MCF 10A (cell line): ENCODE results near the gene ROBO2. TPM values are rescaled to one million over a fixed set of nuclear protein-coding genes. Genes with fewer than 3 reads are reported as not detected.
A peak's percentile ranks its signal among the peaks of the same experiment; 100 is the strongest.

Experiments
- BruUV-seq: library from RNA; stranded (reverse); fragments of 400-500 nt; replicated peaks from 2 replicates; lab custom pipeline; 2021; lab: Mats Ljungman, UMichigan
- CTCF ChIA-PET: fragments of 300-600 bp; sonication (Branson Sonifier 250); formaldehyde crosslinking; extraction: SDS; loops from one replicate; lab custom pipeline; 2021; ENCODE audit warnings: antibody characterized with exemption, inconsistent platforms; lab: Yijun Ruan, JAX
- POLR2A ChIA-PET: fragments of 300-600, 350-650 bp; sonication (Branson Sonifier 250); formaldehyde crosslinking; extraction: SDS; loops from one replicate; lab custom pipeline; 2020; ENCODE audit warnings: antibody characterized with exemption, inconsistent platforms; lab: Yijun Ruan, JAX
- DNase-seq: peaks from one replicate; pipeline ENCODE4 v3.0.0-alpha.2; 2018; ENCODE audit not compliant: unreplicated experiment
- H3K27ac Mint-ChIP-seq: one replicate; pipeline ENCODE4 v1.8.0; 2022; ENCODE audit warnings: mild to moderate bottlenecking, low read depth, mixed read lengths; ENCODE audit not compliant: unreplicated experiment
- H3K27me3 Mint-ChIP-seq: one replicate; pipeline ENCODE4 v1.8.0; 2022; ENCODE audit warnings: mixed read lengths; ENCODE audit not compliant: insufficient read depth, unreplicated experiment
- H3K36me3 Mint-ChIP-seq: one replicate; pipeline ENCODE4 v1.8.0; 2022; ENCODE audit warnings: mild to moderate bottlenecking, moderate library complexity, mixed read lengths; ENCODE audit not compliant: insufficient read depth, unreplicated experiment
- H3K4me1 Mint-ChIP-seq: one replicate; pipeline ENCODE4 v1.8.0; 2022; ENCODE audit warnings: mixed read lengths; ENCODE audit not compliant: insufficient read depth, unreplicated experiment
- H3K4me3 Mint-ChIP-seq: one replicate; pipeline ENCODE4 v1.8.0; 2022; ENCODE audit warnings: mild to moderate bottlenecking, moderate library complexity, mixed read lengths; ENCODE audit not compliant: unreplicated experiment
- H3K9me3 Mint-ChIP-seq: one replicate; pipeline ENCODE4 v1.8.0; 2022; ENCODE audit warnings: mixed read lengths; ENCODE audit not compliant: unreplicated experiment
- intact Hi-C: fragments of 100-400 bp; cut with micrococcal nuclease; formaldehyde crosslinking; loops from 2 replicates; pipeline ENCODE4 v1.14.1; 2022
- total RNA-seq: library from RNA; stranded (reverse); gene quantifications from 2 replicates; pipeline ENCODE4 v1.2.3, GENCODE V29; 2022
- TF ChIP-seq, protein P1 (sequence below): fragments of 200-600 bp; IDR thresholded peaks from one replicate; pipeline ENCODE4 v1.8.0; 2022; ENCODE audit warnings: antibody characterized with exemption, mild to moderate bottlenecking; ENCODE audit not compliant: unreplicated experiment

The ROBO2 gene
- total RNA-seq, 1 experiment from 2014 or later: not detected

DNA sequence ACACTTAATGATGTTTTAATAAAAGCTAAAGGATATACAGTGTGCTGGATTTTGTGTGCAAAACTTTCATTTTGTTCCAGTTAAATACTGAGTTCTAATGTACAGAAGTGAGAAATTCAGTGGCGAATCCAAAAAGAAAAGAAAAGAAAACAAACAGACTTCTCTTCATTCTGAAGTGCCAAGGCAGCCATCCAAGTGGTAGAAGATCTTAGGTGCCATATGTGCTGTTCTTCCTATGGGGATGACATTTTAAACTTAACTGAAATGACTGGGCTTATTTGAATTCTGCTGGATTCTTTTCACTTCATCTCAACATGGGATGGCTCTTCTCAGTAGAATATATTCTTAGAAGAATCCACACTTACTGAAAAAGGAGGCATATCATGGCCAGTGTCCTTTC, 416.5 kb downstream of the ROBO2 start:
- no peak for DNase-seq
- POLR2A ChIA-PET: no interaction called here
- Mint-ChIP-seq H3K27ac (no peak overlapping the region), H3K9me3 (peaks cover 7% of the 10 kb centered on the region), H3K27me3 (no peaks in the 10 kb centered on the region), H3K36me3 (no peaks in the 10 kb centered on the region), H3K4me3 (no peak overlapping the region), H3K4me1 (peaks cover 15% of the 10 kb centered on the region)
- intact Hi-C loops: no loop called here
- BruUV-seq: no TSS peak
- CTCF ChIA-PET: no interaction called here
- TF ChIP-seq, protein P1, sequence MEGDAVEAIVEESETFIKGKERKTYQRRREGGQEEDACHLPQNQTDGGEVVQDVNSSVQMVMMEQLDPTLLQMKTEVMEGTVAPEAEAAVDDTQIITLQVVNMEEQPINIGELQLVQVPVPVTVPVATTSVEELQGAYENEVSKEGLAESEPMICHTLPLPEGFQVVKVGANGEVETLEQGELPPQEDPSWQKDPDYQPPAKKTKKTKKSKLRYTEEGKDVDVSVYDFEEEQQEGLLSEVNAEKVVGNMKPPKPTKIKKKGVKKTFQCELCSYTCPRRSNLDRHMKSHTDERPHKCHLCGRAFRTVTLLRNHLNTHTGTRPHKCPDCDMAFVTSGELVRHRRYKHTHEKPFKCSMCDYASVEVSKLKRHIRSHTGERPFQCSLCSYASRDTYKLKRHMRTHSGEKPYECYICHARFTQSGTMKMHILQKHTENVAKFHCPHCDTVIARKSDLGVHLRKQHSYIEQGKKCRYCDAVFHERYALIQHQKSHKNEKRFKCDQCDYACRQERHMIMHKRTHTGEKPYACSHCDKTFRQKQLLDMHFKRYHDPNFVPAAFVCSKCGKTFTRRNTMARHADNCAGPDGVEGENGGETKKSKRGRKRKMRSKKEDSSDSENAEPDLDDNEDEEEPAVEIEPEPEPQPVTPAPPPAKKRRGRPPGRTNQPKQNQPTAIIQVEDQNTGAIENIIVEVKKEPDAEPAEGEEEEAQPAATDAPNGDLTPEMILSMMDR: no peak

DNA sequence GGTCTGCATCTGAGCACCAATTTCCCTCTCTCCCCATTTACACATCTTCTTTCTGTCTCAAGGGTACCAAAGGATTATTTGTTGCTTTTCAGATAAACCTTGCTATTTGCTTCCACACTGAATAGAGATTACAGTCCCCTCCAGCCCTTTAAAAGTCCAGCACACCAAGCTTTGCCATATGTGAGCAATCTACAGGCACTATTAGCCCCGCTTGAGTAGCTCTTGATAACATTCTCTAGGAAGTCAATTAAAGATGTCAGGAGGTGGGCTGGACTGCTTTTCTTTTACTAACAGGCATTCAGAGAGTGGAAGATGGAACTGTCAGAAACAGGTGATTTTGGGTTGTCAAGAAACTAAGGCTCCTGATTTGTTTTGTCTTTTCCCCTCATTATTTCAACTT, 417.0 kb downstream of the ROBO2 start:
- H3K27ac Mint-ChIP-seq: no peak overlapping the region
- H3K9me3 Mint-ChIP-seq: peaks cover 7% of the 10 kb centered on the region
- DNase-seq: no peak
- intact Hi-C loops: no loop called here
- ChIA-PET CTCF (interaction anchor here (0.7 kb wide), 1 partner anchor 1185 kb away, joined by 3 read pairs; no protein-coding TSS in a partner anchor), POLR2A (no interaction called here)
- BruUV-seq: no TSS peak
- H3K4me3 Mint-ChIP-seq: no peak overlapping the region
- H3K4me1 Mint-ChIP-seq: peaks cover 15% of the 10 kb centered on the region
- H3K36me3 Mint-ChIP-seq: no peaks in the 10 kb centered on the region
- TF ChIP-seq, protein P1: no peak
- no peaks in the 10 kb centered on the region for H3K27me3 Mint-ChIP-seq

DNA sequence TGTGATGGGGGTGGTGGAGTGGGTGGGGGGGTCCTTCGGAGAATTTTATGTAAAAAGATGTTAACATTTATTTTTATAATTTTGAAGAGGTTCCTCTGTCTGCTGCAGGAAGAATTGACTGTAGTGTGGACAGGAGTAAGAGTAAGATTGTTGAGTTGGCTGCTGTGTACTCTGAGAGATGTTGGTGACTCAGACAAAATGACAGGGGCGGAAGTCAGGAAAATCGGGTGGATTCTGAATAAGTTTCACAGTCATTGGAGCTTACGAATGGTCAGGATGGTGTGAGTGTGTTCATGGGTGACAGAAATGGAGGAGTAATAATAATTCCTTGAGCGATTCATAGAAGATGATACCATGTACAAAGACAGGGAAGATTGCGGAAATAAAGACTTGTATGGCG, 420.0 kb downstream of the ROBO2 start:
- Mint-ChIP-seq H3K27ac (peak overlapping the region; percentile 8), H3K4me1 (peaks cover 15% of the 10 kb centered on the region), H3K4me3 (no peak overlapping the region), H3K27me3 (no peaks in the 10 kb centered on the region), H3K36me3 (no peaks in the 10 kb centered on the region), H3K9me3 (peaks cover 7% of the 10 kb centered on the region)
- CTCF ChIA-PET: no interaction called here
- BruUV-seq: no TSS peak
- peak; percentile 10 for DNase-seq
- POLR2A ChIA-PET: no interaction called here
- TF ChIP-seq, protein P1: no peak
- intact Hi-C loops: no loop called here

DNA sequence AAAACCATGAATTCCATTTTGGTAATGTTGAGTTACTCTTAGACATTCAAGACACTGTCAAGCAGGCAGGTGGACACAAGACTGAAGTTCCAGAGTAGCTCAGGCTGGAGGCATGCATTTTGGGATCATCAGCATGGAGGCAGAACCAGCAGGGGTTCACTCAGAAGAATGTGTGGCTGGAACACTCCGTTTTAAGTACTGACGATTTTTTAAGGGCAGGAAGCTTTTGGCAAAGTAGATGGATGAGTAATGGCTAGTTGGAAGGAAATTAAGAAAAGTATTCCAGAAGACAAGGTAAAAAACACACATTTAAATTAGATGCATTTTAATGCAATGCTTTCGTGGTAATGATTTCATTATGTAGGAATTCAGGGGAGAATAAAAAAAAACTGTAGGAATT, 420.4 kb downstream of the ROBO2 start:
- BruUV-seq: no TSS peak
- intact Hi-C loops: no loop called here
- POLR2A ChIA-PET: no interaction called here
- TF ChIP-seq, protein P1: no peak
- CTCF ChIA-PET: no interaction called here
- Mint-ChIP-seq H3K27me3 (no peaks in the 10 kb centered on the region), H3K4me3 (no peak overlapping the region), H3K27ac (peak overlapping the region; percentile 8), H3K36me3 (no peaks in the 10 kb centered on the region), H3K9me3 (peaks cover 7% of the 10 kb centered on the region), H3K4me1 (peaks cover 15% of the 10 kb centered on the region)
- DNase-seq: peak; percentile 24
